GM19324 (cell line): ENCODE data around the gene SPSB1.

Source experiments
- ATAC-seq: cut with Tn5 transposase; IDR thresholded peaks from one replicate; pipeline ENCODE4 v1.9.1; 2021; ENCODE audit warnings: mild to moderate bottlenecking, moderate library complexity; ENCODE audit not compliant: unreplicated experiment, low FRiP score

SPSB1 gene

GRCh38 chr1:9317072-9317471 lies 24.4 kb downstream of the SPSB1 start:
- ATAC-seq, result no peak

- ATAC-seq, result no peak
Measured at GRCh38 chr1:9317591-9318417, 25.1 kb downstream of the SPSB1 start.

DNA sequence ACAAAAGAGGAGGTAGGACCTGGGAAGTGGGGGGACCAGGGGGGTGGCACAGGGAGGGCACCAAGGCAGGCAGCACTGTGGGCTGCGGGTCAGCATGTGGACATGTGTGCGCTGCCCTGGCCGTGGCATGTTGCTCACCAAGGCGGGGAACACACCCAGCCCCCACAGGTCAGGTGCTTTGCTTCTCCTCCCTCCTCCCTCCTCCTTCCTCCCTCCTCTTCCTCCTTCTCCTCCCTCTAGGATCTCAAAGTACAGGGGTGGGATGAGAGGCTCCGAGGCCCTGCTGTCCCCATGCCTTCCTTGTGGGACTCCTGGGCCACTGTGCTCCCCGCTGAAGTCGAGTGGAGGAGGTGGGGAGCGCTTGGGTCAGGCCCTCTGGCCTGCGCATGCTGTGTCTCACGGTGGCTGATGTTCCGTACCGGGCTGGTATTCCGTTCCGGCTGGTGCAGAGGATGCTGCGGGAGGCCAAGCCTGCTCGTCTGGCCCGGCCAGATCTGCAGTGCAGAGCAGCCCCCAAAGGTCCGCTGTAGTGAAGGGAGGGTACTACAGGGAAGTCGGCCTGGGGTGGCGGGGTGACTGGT lies 26.6 kb downstream of the SPSB1 start:
- no peak for ATAC-seq

GRCh38 chr1:9319789-9320519 lies 27.3 kb downstream of the SPSB1 start:
- no peak for ATAC-seq

GRCh38 chr1:9320520-9321479 lies 28.1 kb downstream of the SPSB1 start:
- ATAC-seq, result no peak

GRCh38 chr1:9321480-9321849 lies 28.8 kb downstream of the SPSB1 start:
- ATAC-seq, result no peak

DNA sequence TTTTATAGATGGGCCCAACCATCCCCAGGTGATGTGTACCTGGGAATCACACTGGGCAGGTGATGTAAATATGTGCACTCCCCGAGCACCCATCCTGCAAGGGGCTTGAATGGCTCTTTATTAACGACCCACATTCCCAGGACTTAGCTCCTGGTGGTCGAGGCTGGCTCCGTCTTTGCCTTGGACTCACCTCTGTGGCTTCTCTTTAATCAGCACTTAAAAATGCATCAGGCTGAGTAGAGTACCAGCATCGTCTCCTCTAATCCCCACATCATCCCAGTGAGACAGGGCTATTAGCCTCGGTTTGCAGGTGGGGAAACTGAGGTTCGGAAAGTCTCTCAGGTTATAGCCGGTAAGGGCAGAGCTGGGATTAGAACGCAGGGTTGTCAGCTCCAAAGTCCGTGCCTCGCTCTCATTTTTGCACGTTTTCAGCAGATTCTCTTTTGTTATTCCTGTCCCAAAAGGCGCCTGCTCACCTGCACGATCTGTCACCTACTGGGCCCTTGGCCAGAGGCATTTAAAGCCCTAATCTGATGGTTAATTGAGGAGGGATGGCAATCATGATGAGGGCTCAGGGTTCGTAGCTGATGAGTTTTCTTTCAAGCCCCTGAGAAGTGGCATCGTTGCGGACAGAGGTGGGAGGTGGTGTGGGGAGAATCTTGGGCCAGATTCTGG lies 29.4 kb downstream of the SPSB1 start:
- ATAC-seq, result no peak

DNA sequence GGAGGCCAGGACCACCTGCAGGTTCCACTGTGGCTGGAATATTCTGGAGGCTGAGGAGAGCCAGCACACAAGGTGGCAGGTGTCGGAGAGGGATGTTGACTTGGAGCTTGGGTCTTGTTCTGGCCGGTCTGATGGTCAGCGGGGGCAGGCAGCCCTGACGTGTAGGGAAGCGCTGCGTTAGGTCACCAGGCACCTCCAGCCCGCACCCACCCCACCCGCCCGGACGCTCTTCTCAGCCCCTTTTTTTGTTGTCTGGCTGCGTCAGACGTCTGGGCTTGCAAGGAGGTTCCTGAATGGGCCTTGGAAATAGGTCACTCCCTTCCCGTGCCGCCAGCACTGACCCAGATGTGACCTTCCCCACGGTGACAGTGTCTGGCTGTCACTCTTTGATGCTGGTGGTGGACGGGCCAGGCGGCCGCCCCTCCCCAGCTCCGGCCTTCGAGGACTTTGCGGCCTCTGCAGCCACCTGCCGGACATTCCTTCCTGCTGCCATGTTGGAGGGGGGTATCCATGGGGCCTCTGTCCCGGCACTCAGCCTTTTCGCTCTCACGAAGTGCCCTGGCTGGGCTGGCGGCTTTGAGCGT lies 30.1 kb downstream of the SPSB1 start:
- ATAC-seq, result no peak

DNA sequence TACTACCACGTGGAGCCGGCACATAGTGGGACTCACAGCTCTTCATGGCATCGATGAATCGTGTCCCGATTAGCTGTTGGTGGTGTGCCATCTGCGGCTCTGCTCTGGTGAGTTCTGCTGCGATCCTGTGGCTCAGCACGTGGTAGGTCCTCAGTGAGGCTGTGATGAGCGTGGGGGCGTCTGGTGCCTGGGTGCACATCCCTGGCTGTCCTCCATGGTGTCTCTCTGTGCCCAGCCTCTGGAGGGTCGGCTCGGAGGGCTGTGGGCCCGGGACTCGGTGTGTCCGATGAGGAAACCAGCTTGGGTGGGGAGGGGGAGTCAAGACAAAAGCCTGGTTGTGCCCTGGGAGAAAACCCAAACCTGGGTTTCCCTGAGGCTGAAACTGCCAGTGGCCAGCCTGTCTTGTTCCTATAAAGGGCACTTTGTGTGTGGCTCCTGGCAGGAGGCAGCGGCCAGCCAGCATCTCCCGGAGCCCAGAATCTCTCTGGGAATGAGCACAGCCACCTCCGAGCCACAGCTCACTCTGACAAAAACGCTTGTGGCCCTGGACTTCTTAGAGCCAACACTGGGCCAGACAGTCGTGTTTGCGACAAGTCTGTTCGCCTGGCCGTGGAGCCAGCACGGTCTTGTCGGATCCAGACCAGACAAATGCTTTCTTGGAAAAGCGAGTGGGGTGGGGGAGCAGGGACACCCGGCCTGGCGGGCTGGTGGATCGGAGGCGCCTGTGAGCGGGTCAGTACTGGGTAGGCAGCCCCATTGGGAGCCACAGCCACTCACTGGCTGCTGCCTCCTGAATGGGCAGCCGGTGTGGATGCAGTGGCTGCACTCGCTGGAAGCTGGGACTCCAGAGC lies 31.8 kb downstream of the SPSB1 start:
- no peak for ATAC-seq

DNA sequence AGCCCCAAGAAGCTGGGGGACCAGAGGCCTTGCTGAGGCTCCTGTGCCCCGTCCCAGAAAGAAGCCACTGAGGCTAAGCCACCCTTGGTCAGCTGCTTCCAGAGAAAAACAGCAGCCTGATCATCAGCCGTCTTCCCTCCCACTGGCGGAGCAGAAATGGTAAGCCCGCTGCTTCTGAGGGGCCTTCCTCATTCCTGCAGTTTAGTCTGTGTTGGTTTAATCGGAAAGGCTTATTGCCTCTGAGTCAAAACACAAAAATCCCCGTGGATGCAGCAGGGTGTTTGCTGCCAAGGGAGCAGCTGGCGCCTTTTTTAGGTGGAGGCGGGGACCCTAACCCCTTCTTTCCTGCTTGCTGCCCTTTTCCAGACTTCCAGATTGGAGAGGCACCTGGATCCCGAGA lies 33.9 kb downstream of the SPSB1 start:
- no peak for ATAC-seq

- no peak for ATAC-seq
Measured at GRCh38 chr1:9328201-9328600, 35.5 kb downstream of the SPSB1 start.

- no peak for ATAC-seq
Measured at GRCh38 chr1:9328715-9329114, 36.0 kb downstream of the SPSB1 start.

DNA sequence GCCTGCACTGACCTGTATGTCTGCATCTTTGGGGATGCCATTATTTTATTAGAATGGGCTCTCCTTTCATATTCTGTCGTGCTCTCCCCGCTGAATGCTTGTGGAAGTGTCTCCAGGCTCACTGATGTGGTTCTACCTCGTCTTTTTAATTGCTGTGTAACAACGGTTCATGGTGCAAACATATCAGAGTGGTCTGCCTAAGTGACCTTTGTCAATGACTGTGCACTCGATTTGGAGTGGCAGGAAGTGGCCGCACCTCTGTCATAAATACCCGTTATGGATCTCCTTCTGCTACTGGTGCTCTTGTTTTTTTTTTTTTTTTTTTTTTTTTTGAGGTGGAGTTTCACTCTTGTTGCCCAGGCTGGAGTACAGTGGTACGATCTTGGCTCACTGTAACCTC lies 38.3 kb downstream of the SPSB1 start:
- ATAC-seq, result no peak

DNA sequence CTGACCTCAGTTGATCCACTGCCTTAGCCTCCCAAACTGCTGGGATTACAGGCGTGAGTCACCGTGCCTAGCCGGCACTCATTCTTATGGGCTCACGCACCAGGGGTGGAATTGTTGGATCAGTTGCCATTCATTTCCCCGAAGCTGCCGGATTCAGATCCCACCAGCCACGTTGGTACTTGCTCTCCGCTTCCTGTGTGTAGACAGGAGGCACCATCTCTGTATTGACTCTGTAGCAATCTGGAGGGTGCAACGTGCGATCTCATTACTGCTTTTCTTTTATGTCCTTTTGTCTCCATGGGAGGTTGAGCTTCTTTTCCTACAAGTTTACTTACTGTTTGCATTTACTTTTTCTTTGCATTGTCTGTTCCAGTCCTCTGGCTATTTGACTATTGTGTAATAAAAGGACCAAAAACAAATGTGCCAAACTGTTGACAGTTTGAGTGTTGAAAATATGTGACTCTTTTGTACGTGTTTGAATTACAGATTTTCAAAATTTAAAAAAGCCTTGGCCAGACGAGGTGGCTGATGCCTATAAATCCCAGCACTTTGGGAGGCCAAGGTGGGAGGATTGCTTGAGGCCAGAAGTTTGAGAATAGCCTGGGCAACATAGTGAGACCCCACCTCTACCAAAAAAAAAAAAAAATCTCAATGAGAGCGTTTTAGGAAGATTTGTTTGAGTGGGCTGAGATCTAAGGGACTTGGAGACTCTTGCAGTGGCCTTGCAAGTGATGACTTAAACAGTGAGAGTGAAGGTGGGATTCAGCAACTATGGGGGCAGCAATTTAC lies 39.1 kb downstream of the SPSB1 start:
- ATAC-seq, result no peak

DNA sequence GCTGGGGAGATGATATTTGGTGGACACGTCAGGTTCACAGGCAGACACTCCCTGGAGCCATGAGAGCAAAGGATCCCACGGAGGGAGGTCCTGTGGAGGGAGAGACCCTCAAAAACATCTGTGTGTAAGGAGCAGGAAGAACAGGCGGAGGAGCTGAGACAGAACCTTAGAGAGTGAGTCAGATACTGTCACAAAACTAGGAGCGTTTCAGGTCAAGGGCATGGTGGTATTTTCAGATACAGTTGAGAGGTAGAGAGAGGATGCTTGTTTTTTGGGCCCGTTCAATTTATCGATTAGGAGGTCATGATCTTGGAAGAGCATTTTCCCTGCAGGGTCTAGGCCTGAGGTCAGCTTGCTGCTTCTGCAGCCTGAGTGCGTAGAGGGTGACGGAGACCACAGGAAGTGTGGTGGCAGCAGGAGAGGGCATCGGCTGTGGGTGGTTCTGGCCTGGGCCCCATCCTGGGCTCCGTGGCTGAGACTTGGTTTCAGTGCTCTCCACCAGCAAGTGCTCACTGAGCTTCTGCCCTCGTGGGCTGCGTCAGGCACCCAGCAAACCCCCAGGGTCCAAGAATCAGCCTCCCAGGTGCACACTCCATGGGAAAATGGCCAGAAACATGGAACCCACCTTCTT lies 39.9 kb downstream of the SPSB1 start:
- ATAC-seq, result no peak

DNA sequence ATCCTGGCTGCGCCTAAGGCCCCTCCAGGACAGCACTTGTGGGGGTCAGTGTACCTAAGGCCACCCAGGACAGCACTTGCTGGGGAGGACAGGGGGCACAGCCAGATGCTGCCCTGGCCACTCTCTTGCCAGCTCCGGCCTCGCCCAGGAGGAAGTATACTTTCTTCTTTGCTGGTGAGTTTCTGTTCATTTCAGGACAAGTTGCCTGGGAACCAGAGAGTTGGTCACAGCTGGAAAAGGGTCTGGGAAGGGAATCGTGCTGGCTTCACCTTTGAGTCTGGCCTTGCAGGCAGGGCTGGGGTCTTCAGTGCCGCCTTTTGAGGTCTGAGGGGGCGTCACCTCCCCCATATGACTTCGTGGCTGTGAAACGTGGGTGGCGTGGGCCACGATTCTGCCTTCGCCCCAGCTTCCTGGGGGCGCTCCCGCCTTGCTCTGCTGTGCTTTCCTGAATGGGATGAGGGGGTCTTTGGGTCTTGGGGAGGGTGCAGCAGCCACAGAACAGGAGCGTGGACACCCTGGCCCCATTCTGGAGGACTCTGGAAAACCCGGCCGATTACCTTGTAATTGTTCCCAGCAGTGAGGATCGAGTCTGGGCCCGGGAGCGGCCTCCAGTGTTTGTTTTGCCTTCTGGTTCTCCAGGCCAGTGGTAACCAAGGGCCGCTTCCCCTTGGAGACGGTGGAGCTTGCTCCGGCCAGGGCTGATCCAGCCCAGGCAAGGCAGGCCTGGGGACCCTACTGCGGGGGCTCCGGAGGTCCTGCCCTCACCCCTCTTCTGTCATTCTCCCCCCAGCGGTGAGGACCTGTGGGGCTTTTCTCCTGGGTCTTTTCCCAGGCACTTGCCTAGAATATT lies 45.9 kb downstream of the SPSB1 start:
- no peak for ATAC-seq
